ENCODE measurements around the gene TMPRSS13. TPM values are rescaled to one million over a fixed set of nuclear protein-coding genes. Genes with fewer than 3 reads are reported as not detected.
"Not testable (repeated sequence)": the region's sequence is repeated elsewhere in the genome, so short reads cannot be mapped to it uniquely, and the experiment has no call there.

Gene TMPRSS13
- total and polyA plus RNA-seq, 11 donors, result 0.03 to 0.51 (median 0.12) TPM; not detected in 5

DNA sequence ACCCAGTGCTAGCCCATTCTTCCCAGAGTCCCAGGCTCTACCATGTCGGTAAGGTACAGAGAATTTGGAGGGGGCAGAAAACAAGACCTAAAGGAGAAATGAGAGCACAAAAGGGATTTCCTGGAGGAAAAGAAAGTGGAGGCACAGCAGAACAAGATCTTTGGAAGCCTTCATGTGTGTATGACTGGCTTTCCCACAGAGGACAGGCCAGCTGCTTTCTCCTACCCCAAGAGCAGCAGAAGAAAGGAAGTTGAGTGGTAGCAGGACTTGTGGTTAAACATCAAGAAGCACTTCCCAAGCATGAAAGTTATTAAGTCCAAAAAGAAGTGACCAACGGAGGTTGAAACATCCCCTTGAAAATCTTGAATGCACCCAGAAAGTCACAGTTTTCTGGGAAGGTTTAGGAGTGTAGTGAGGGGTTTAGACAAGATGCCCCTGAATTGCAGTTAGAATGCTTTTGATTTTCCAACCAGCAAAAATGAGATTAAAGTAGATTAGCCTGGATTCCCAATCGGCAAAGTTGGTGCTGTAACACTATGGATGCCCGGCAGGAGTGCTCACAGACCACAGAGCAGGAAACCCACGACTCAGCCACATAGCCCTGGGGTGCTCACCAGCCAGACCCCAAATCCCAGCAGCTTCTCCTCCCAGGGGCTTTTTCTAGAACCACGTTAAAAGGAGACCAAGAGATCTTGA, 608 bp downstream of the TMPRSS13 start:
- no peak for TF ChIP-seq POLR2A (IDR thresholded peaks at IDR 0.05)
- TF ChIP-seq, protein P1, sequence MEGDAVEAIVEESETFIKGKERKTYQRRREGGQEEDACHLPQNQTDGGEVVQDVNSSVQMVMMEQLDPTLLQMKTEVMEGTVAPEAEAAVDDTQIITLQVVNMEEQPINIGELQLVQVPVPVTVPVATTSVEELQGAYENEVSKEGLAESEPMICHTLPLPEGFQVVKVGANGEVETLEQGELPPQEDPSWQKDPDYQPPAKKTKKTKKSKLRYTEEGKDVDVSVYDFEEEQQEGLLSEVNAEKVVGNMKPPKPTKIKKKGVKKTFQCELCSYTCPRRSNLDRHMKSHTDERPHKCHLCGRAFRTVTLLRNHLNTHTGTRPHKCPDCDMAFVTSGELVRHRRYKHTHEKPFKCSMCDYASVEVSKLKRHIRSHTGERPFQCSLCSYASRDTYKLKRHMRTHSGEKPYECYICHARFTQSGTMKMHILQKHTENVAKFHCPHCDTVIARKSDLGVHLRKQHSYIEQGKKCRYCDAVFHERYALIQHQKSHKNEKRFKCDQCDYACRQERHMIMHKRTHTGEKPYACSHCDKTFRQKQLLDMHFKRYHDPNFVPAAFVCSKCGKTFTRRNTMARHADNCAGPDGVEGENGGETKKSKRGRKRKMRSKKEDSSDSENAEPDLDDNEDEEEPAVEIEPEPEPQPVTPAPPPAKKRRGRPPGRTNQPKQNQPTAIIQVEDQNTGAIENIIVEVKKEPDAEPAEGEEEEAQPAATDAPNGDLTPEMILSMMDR (IDR thresholded peaks at IDR 0.05), result no peak
- intact Hi-C loops (cut with DNase I), result no loop called here
- DNase-seq, result no peak
- Histone ChIP-seq H3K4me1 (peaks cover 0 to 41% (median 0%) of the 10 kb centered on the region in 12 donors), H3K9me3 (no peaks in the 10 kb centered on the region), H3K27me3 (no peaks in the 10 kb centered on the region), H3K36me3 (no peaks in the 10 kb centered on the region), H3K27ac (no peak overlapping the region), H3K4me3 (no peak overlapping the region)
- ATAC-seq, result no peak
- WGBS, 4 donors, result 77 to 89% (median 84%) methylated on average over 6 of the region's 6 CpGs

DNA sequence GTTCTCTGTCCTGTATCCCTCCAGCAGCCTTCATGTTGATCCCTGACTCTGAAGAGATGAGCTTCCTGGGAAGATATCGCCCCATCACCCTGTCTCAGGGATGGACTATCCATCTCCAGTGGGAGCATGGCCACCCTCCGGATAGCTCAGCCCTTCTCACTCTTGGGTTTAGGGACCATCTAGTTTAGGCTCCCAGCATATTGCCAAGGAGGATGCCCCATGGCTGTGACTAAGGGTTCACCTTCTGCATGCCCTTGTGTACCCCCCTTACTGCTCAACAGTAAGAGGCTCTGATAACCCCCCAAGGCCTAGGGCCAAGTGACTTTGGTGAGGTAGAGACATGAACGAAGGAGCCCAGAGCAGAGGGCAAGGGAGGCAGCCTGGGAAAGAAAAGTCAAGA, 1.3 kb downstream of the TMPRSS13 start:
- H3K4me1 ChIP-seq, result peaks cover 0 to 41% (median 0%) of the 10 kb centered on the region in 12 donors
- DNase-seq (no peak), ATAC-seq (no peak)
- no peaks in the 10 kb centered on the region for H3K9me3 ChIP-seq
- 97 to 100% (median 97%) methylated on average over 3 of the region's 3 CpGs for WGBS, 4 donors
- intact Hi-C loops (cut with DNase I), result no loop called here
- TF ChIP-seq POLR2A (IDR thresholded peaks at IDR 0.05), result no peak
- TF ChIP-seq, protein P1 (IDR thresholded peaks at IDR 0.05), result no peak
- H3K27me3 ChIP-seq, result no peaks in the 10 kb centered on the region
- H3K36me3 ChIP-seq, result no peaks in the 10 kb centered on the region
- H3K27ac ChIP-seq, result no peak overlapping the region
- no peak overlapping the region for H3K4me3 ChIP-seq

DNA sequence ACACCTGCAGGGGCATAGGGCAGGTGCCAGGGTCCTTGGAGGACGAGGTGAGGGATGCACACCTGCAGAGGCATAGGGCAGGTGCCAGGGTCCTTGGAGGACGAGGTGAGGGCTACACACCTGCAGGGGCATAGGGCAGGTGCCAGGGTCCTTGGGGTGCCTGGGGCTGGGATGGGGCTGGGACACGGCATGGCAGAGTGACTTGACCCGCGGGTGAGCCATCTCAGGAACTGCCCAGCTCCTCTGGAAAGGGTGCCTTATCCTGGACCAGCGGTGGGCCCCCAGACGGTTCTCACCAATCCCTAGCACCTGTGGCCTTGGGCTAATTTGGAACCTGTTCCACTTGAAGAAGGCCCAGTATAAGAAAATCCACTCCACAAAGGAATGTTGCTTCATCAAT, 3.0 kb downstream of the TMPRSS13 start:
- H3K36me3 ChIP-seq; H3K27me3 ChIP-seq; H3K9me3 ChIP-seq; H3K4me3 ChIP-seq; DNase-seq; H3K27ac ChIP-seq; ATAC-seq; intact Hi-C loops (cut with DNase I): not testable (repeated sequence)
- peaks cover 0 to 30% (median 0%) of the 10 kb centered on the region in 12 donors for H3K4me1 ChIP-seq
- 89 to 100% (median 94%) methylated on average over 5 to 7 of the region's 7 CpGs for WGBS, 4 donors

DNA sequence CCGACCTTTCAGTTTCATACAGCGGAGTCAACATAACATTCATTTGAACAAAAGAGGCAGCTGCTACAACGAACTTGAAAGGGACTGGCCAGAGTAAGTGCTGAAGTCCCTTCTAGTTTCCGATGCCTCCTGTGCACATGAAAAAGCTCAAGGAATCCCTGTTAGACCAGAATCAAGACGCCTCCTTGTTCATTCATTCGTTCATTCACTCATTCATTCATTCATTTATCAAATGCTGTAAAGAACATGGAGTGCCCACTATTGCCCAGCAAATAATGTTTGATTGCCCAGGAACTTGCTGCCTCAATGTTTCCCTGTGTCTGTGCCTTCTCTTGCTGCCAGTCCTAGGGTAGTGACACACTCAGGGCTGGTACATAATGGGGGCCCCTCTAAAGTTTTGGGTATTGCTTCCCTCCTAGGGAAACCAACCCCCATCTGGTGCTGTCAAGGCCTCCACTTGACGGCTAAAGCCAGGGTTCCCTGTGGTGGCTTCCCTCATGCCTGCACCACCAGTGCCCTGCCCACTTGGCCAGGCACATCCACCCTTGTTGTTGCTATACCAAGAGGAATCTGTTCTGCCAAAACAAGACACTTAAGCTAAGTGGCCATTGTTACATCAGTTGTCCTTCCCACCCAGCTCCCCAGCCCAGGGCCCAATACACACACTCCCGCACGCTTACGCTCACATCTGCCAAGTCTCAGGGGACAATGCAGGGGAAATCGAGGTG, 3.8 kb downstream of the TMPRSS13 start:
- intact Hi-C loops (cut with DNase I), result no loop called here
- DNase-seq (peak in 1 of 5 donors; percentile 58), ATAC-seq (peak; percentile 67 to 79 (median 74))
- TF ChIP-seq POLR2A (IDR thresholded peaks at IDR 0.05), result no peak
- TF ChIP-seq, protein P1 (IDR thresholded peaks at IDR 0.05), result no peak
- Histone ChIP-seq H3K9me3 (no peaks in the 10 kb centered on the region), H3K36me3 (no peaks in the 10 kb centered on the region), H3K4me1 (peaks cover 0 to 21% (median 0%) of the 10 kb centered on the region in 12 donors), H3K4me3 (no peak overlapping the region), H3K27ac (no peak overlapping the region), H3K27me3 (no peaks in the 10 kb centered on the region)
- WGBS, 4 donors, result 69 to 83% (median 76%) methylated on average over 11 of the region's 11 CpGs

All from heart left ventricle (tissue), 16 donors.